Smooth muscle cell (in vitro differentiated cells): ENCODE data around the gene DYNLL2. TPM values are rescaled to one million over a fixed set of nuclear protein-coding genes. Genes with fewer than 3 reads are reported as not detected.
"Not testable (repeated sequence)": the region's sequence is repeated elsewhere in the genome, so short reads cannot be mapped to it uniquely, and the experiment has no call there.

Experiments used
- DNase-seq: peaks from one replicate; lab custom pipeline; 2025; ENCODE audit not compliant: unreplicated experiment; lab: John Stamatoyannopoulos, UW
- H2AFZ ChIP-seq: fragments of 200-600 bp; sonication (generic); 2 replicates; pipeline ENCODE4 v1.6.0; 2016; ENCODE audit warnings: antibody characterized with exemption, low read depth, mild to moderate bottlenecking
- H3F3A ChIP-seq: fragments of 200-600 bp; sonication (generic); 2 replicates; pipeline ENCODE4 v1.6.0; 2017; ENCODE audit warnings: antibody characterized with exemption, low read depth
- H3K27ac ChIP-seq: fragments of 200-600 bp; sonication (generic); 2 replicates; pipeline ENCODE4 v1.5.1; 2016; ENCODE audit warnings: low read depth, mild to moderate bottlenecking
- H3K27me3 ChIP-seq: fragments of 200-600 bp; sonication (generic); 2 replicates; pipeline ENCODE4 v1.6.1; 2016; ENCODE audit warnings: low read depth, mild to moderate bottlenecking
- H3K36me3 ChIP-seq: fragments of 200-600 bp; sonication (generic); 2 replicates; pipeline ENCODE4 v1.5.1; 2016; ENCODE audit warnings: low read depth
- H3K4me1 ChIP-seq: fragments of 200-600 bp; sonication (generic); 2 replicates; pipeline ENCODE4 v1.5.1; 2016; ENCODE audit warnings: low read depth
- H3K4me2 ChIP-seq: fragments of 200-600 bp; sonication (generic); 2 replicates; pipeline ENCODE4 v1.6.0; 2016; ENCODE audit warnings: mild to moderate bottlenecking
- H3K4me3 ChIP-seq: fragments of 200-600 bp; sonication (generic); 2 replicates; pipeline ENCODE4 v1.5.1; 2016; ENCODE audit warnings: mild to moderate bottlenecking
- H3K79me2 ChIP-seq: fragments of 200-600 bp; sonication (generic); 2 replicates; pipeline ENCODE4 v1.6.0; 2016; ENCODE audit warnings: low read depth, mild to moderate bottlenecking
- H3K9ac ChIP-seq: fragments of 200-600 bp; sonication (generic); 2 replicates; pipeline ENCODE4 v1.6.0; 2016; ENCODE audit warnings: low read depth
- H3K9me3 ChIP-seq: fragments of 200-600 bp; sonication (generic); replicated peaks from 2 replicates; pipeline ENCODE4 v1.5.1; 2016; ENCODE audit warnings: low read depth
- H4K20me1 ChIP-seq: fragments of 200-600 bp; sonication (generic); 2 replicates; pipeline ENCODE4 v1.6.0; 2016; ENCODE audit warnings: low read depth
- WGBS: methylation state at CpG from one replicate; pipeline ENCODE4 v1.1.7; 2016; ENCODE audit warnings: low lambda C conversion rate; 5-methylcytosine and 5-hydroxymethylcytosine counted together
- polyA plus RNA-seq: library from polyadenylated mRNA; unstranded; fragments of >200 nt; fragmentation: Nextera tagmentation; extraction: Ambion mirVana; gene quantifications from 2 replicates; pipeline ENCODE4 v1.2.1, GENCODE V29; 2016
- total RNA-seq: library from RNA; depleted of rRNA; stranded (reverse); fragments of >200 nt; gene quantifications from 2 replicates; pipeline ENCODE4 v1.2.3, GENCODE V29; 2014
- TF ChIP-seq, protein P1 (sequence below): fragments of 200-600 bp; sonication (generic); IDR thresholded peaks from 2 replicates; pipeline ENCODE4 v1.5.1; 2017; ENCODE audit warnings: borderline replicate concordance, mild to moderate bottlenecking, antibody characterized with exemption; ENCODE audit not compliant: insufficient read depth, poor library complexity, severe bottlenecking

The DYNLL2 gene
- total and polyA plus RNA-seq, 2 experiments from 2014 or later: 1.5 to 9.1 TPM

DNA sequence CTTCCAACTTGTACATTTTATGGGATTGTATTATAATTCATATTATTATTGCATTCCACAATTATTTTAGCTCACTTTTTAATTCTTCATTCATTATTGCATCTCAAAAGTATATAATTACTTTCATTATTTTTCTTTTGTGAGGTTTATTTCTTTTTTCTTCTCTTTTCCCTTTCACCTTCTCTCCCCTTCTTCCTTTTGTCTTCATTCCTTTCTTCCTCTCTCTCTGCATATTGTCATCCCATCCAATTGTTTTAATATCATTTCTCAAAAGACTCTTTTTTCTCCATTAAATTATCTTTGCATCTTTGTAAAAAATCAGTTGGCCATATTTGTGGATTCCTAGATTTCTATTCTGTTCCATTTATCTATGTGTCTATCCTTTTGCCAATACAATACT is 17.3 kb downstream of the DYNLL2 start:
- TF ChIP-seq, protein P1, sequence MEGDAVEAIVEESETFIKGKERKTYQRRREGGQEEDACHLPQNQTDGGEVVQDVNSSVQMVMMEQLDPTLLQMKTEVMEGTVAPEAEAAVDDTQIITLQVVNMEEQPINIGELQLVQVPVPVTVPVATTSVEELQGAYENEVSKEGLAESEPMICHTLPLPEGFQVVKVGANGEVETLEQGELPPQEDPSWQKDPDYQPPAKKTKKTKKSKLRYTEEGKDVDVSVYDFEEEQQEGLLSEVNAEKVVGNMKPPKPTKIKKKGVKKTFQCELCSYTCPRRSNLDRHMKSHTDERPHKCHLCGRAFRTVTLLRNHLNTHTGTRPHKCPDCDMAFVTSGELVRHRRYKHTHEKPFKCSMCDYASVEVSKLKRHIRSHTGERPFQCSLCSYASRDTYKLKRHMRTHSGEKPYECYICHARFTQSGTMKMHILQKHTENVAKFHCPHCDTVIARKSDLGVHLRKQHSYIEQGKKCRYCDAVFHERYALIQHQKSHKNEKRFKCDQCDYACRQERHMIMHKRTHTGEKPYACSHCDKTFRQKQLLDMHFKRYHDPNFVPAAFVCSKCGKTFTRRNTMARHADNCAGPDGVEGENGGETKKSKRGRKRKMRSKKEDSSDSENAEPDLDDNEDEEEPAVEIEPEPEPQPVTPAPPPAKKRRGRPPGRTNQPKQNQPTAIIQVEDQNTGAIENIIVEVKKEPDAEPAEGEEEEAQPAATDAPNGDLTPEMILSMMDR: no peak
- no peaks in the 10 kb centered on the region for H3K9me3 ChIP-seq
- no peak overlapping the region for H3K27ac ChIP-seq
- H2AFZ ChIP-seq: no peak overlapping the region
- H3K27me3 ChIP-seq: no peaks in the 10 kb centered on the region
- no peaks in the 10 kb centered on the region for H3K4me1 ChIP-seq
- H3K36me3 ChIP-seq: no peaks in the 10 kb centered on the region
- no peaks in the 10 kb centered on the region for H3K79me2 ChIP-seq
- no peak overlapping the region for H3K4me2 ChIP-seq
- peaks cover 4% of the 10 kb centered on the region for H4K20me1 ChIP-seq
- DNase-seq: no peak
- H3K4me3 ChIP-seq: no peak overlapping the region
- no peaks in the 10 kb centered on the region for H3F3A ChIP-seq
- no peak overlapping the region for H3K9ac ChIP-seq

DNA sequence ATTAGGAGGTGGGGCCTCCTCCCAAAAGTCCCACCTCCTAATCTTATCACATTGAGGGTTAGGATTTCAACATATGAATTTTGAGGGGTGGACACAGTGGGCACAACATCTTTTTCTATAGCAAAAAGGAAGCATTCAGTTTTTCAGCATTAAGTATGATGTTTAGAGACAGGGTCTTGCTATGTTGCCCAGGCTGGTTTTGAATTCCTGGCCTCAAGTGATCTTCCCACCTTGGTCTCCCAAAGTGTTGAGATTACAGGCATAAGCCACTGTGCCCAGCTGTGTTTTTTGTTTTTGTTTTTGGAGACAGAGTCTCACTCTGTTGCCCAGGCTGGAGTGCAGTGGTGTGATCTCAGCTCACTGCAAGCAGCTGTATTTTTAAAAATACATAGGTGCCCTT is 18.7 kb downstream of the DYNLL2 start:
- H3K27me3 ChIP-seq, H4K20me1 ChIP-seq, H3K4me3 ChIP-seq, H3K79me2 ChIP-seq, H3K9me3 ChIP-seq, H3K9ac ChIP-seq, DNase-seq, H3K4me1 ChIP-seq, H3K4me2 ChIP-seq, H3K36me3 ChIP-seq, H3F3A ChIP-seq, H3K27ac ChIP-seq, H2AFZ ChIP-seq: not testable (repeated sequence)

DNA sequence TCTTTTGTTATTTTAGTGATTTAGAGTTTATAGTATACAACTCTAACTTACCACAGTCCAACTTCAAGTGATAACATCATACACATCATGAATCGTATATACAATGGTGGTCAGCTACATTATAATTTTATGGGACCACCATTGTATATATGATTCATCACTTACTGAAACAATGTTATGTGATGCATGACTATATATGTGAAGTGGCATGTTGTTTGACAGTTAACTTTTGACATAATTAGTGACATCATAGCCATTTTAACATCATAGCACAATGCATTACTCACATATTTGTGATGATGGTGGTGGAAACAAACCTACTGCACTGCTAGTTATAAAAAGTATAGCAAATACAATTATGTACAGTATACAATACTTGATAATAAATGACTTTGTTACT is 21.9 kb downstream of the DYNLL2 start:
- TF ChIP-seq, protein P1: no peak
- no peak overlapping the region for H3K4me2 ChIP-seq
- no peaks in the 10 kb centered on the region for H3K4me1 ChIP-seq
- H3F3A ChIP-seq: no peaks in the 10 kb centered on the region
- no peaks in the 10 kb centered on the region for H3K9me3 ChIP-seq
- no peak overlapping the region for H2AFZ ChIP-seq
- 100% methylated on average over 1 of the region's 1 CpG for WGBS
- no peaks in the 10 kb centered on the region for H3K36me3 ChIP-seq
- no peak overlapping the region for H3K27ac ChIP-seq
- H3K27me3 ChIP-seq: no peaks in the 10 kb centered on the region
- H3K79me2 ChIP-seq: no peaks in the 10 kb centered on the region
- H4K20me1 ChIP-seq: no peaks in the 10 kb centered on the region
- DNase-seq: no peak
- H3K4me3 ChIP-seq: no peak overlapping the region
- no peak overlapping the region for H3K9ac ChIP-seq

DNA sequence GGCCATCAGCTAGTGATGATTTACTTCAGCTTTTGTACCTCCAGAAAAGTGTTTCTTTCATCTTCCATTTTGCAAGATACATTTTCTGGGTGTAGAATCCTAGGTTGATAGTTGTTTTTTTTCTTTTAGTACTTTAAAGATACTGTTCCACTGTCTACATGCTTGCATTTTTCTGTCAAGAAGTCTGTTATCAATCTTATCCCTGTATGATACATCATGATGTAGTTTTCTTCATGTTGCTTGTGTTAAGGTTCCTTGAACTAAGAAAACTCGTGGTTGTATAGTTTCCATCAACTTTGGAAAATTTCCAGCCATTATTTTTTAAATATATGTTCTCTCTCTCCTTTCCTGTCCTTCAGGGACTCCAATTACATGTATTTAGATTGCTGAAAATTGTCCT is 24.1 kb downstream of the DYNLL2 start:
- H2AFZ ChIP-seq: no peak overlapping the region
- H3K27me3 ChIP-seq: peaks cover 3% of the 10 kb centered on the region
- no peaks in the 10 kb centered on the region for H3K36me3 ChIP-seq
- H3K9me3 ChIP-seq: no peaks in the 10 kb centered on the region
- no peaks in the 10 kb centered on the region for H3F3A ChIP-seq
- no peak for DNase-seq
- 59% methylated on average over 1 of the region's 1 CpG for WGBS
- H3K4me3 ChIP-seq: no peak overlapping the region
- no peaks in the 10 kb centered on the region for H3K79me2 ChIP-seq
- H3K4me2 ChIP-seq: no peak overlapping the region
- no peak overlapping the region for H3K27ac ChIP-seq
- TF ChIP-seq, protein P1: no peak
- no peaks in the 10 kb centered on the region for H4K20me1 ChIP-seq
- H3K4me1 ChIP-seq: no peaks in the 10 kb centered on the region
- H3K9ac ChIP-seq: no peak overlapping the region
